Ureter (tissue), 1 donor: ENCODE measurements around the gene UBE2G1. TPM values are rescaled to one million over a fixed set of nuclear protein-coding genes. Genes with fewer than 3 reads are reported as not detected.

Experiments
- DNase-seq: peaks from one replicate; pipeline ENCODE4 v3.0.0-alpha.2; 2020; ENCODE audit warnings: low spot score
- total RNA-seq: library from RNA; stranded (reverse); gene quantifications from one replicate; pipeline ENCODE4 v1.2.4, GENCODE V29; 2023
- donor health status: DM: yes; HTN: yes; CAD: no.

The UBE2G1 gene
- total RNA-seq, 1 donor from 2014 or later = 50.9 TPM

GRCh38 chr17:4248504-4249277, 117.8 kb downstream of the UBE2G1 start:
- DNase-seq = no peak

DNA sequence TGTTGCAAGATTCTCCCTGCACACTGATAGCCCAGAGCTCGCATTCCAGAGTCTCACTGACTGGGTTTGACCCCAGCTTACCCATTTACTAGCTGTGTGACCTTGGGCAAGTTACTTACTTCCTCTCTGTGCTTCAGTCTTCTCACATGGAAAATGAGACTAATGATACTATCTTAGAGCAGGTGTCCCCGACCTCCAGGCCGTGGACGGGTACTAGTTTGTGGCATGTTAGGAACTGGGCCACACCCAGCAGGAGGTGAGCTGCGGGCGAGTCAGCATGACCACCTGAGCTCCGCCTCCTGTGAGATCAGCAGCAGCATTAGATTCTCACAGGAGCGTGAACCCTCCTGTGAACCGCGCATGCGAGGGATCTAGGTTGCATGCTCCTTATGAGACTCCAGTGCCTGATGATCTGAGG, 118.5 kb downstream of the UBE2G1 start:
- no peak for DNase-seq

GRCh38 chr17:4247361-4247970, 119.0 kb downstream of the UBE2G1 start:
- no peak for DNase-seq

DNA sequence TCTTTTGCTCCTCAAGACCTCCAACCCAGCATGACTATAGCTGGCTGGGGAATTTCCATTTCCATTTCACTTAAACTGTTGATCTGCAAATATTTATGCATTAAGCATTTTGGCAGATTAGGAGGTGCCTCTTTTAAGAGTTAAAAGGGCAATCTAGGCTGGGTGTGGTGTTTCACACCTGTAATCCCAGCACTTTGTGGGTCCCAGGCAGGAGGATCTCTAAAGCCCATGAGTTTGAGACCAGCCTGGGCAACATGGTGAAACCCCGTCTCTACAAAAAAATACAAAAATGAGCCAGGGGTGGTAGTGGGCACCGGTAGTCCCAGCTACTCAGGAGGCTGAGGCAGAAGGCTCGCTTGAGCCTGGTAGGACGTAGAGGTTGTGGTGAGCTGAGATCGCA, 119.8 kb downstream of the UBE2G1 start:
- no peak for DNase-seq

DNA sequence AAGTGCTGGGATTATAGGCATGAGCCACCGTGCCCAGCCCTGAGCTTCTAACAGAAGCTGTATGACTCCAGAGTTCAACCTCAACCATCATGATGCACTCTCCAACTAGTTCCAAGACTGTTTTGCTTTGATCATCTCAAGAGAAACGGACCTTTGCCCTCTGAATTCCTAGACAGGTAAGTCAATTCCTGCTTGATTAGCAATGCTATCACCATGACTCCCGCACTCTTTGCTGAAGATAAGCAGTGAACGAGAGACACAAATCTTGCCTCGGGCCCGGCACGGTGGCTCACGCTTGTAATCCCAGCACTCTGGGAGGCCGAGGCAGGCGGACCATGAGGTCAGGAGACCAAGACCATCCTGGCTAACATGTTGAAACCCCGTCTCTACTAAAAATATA, 124.9 kb downstream of the UBE2G1 start:
- DNase-seq = no peak

GRCh38 chr17:4236456-4236855, 130.0 kb downstream of the UBE2G1 start:
- no peak for DNase-seq

DNA sequence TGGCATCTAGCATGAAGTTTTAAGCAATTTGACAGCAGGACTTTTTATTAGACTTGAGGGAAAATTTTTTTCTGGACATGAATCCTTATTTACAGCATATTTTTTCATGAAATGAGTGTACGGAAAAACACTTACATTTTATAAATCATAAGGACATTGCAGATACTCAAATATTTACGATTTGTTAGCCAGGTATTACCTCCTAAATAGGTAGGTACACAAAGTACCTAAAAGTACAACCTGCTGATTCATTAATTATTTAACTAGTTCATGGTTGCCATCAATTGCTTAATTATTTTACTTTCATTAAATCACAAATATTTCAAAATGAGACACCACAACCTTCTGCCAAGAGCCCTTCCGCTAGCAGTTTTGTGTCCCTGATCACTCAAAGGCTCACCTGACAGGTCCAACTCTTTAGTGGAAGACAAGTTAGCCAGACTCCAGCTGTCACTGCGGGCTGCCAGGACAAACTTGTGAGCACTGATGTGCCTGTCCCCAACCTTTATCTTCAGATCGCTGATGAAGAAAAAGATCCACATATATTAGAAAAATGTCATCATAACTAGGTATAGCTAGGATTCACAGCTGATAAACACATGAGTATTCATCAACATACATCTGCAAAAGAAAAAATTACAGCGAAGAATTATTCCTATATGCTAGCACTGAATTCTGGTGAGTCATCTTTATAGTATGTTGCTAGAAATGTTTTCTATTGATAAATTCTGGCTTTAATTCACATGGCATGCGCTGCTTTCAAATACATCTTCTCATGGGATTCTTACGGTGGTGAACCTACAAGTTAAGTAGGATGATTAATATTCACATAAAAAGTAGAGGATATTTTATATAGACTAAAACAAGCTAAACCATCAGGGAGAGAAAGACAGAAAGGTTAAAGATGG, 130.8 kb downstream of the UBE2G1 start:
- no peak for DNase-seq

- no peak for DNase-seq
These were observed 132.1 kb downstream of the UBE2G1 start for GRCh38 chr17:4234401-4234800.

DNA sequence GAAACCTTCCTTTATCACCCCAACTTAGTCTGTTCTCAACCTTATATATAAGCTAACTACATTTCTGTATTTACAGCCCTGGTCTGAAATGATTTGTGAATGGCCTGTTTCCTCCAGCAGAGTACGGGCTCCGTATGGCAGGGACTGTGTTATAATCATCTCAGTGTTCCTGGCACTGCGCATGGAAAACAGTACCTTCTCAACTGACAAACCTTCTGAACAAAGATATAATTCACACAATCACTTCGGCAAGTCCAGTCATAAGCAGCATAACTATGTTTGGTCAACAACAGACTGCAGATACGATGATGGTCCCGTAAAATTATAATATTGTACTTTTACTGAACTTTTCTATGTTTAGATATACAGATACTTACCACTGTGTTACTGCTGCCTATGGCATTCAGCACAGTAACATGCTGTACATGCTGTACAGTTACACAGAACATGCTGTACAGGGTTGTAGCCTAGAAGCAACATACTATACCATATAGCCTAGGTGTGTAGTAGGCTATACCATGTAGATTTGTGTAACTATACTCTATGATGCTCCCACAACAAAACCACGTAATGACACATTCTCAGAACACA, 132.7 kb downstream of the UBE2G1 start:
- DNase-seq = no peak

GRCh38 chr17:4232168-4232813, 134.2 kb downstream of the UBE2G1 start:
- no peak for DNase-seq

GRCh38 chr17:4229627-4230541, 136.6 kb downstream of the UBE2G1 start:
- DNase-seq = peak; percentile 66

- DNase-seq = no peak
These were observed 144.4 kb downstream of the UBE2G1 start for GRCh38 chr17:4221899-4222659.

DNA sequence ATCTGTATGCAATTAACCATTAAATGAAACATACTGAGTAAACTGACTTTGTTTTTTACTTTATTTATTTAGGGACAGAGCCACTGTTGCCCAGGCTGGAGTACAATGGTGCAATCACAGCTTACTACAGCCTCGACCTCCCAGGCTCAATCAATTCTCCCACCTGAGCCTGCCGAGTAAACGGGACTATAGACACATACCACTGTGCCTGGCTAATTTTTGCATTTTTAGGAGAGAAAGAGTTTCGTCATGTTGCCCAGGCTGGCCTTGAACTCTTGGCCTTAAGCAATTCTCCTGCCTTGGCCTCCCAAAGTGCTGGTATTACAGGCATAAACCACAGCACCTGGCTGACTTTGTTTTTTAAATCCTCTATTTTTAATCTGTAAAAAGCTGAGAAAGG, 145.3 kb downstream of the UBE2G1 start:
- no peak for DNase-seq

DNA sequence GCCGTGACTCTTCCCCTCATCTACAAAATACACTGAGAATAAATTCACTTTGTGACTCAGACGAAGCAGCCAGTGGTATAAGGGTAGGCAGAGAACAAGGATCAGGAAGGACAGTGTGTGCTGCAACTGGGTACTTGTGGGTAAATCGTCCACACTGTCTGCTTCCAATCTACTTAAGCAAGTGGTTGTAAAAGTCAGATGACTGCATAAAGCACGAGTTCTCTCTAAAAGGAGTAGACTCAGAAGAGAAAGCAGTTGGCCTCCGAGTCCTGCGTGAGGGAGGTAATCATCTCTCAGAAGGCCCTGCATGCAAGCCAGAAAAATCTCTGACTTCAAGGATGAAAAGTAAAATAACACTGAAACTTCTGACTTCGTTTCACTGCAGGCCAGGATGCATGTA, 145.8 kb downstream of the UBE2G1 start:
- DNase-seq = no peak

Other genes with a start within 250 kb of the UBE2G1 start
- gene ZZEF1, start 223.6 kb downstream of the UBE2G1 start, total RNA-seq = 98.2 TPM
- 26.7 TPM for gene CYB5D2, start 223.5 kb downstream of the UBE2G1 start, total RNA-seq
- gene ANKFY1, start 102.7 kb downstream of the UBE2G1 start, total RNA-seq = 86.8 TPM
- 0.26 TPM for gene SPNS3, start 67.3 kb upstream of the UBE2G1 start, total RNA-seq
- gene SPNS2, start 132.2 kb upstream of the UBE2G1 start, total RNA-seq = 30.0 TPM
- 110 TPM for gene MYBBP1A, start 188.7 kb upstream of the UBE2G1 start, total RNA-seq
- 83.6 TPM for gene GGT6, start 193.9 kb upstream of the UBE2G1 start, total RNA-seq
- gene SMTNL2, start 217.9 kb upstream of the UBE2G1 start, total RNA-seq = 2.0 TPM